Mesendoderm (in vitro differentiated cells): ENCODE results near the gene TRIM10.

Experiments
- DNase-seq: peaks from one replicate; pipeline ENCODE4 v3.0.0; 2013
- H2AK5ac ChIP-seq: 2 replicates; pipeline ENCODE4 v1.6.1; 2013; ENCODE audit warnings: low read length, inconsistent platforms
- H2BK120ac ChIP-seq: 2 replicates; pipeline ENCODE4 v1.6.1; 2013; ENCODE audit warnings: low read depth, mild to moderate bottlenecking, low read length, moderate library complexity, mixed read lengths
- H2BK15ac ChIP-seq: replicated peaks from 2 replicates; pipeline ENCODE4 v1.6.1; 2013; ENCODE audit warnings: low read depth, mild to moderate bottlenecking, moderate library complexity
- H2BK5ac ChIP-seq: 2 replicates; pipeline ENCODE4 v1.6.1; 2013; ENCODE audit warnings: low read length, inconsistent platforms
- H3K18ac ChIP-seq: 2 replicates; pipeline ENCODE4 v1.6.1; 2013; ENCODE audit warnings: mild to moderate bottlenecking, low read length, mixed read lengths
- H3K23ac ChIP-seq: one replicate; pipeline ENCODE4 v1.6.1; 2013; ENCODE audit warnings: low read length
- H3K27ac ChIP-seq: 2 replicates; pipeline ENCODE4 v1.5.1; 2013; ENCODE audit warnings: low read depth, mild to moderate bottlenecking, inconsistent platforms, low read length, moderate library complexity
- H3K27me3 ChIP-seq: 2 replicates; pipeline ENCODE4 v1.6.1; 2013; ENCODE audit warnings: low read length, control low read depth, mild to moderate bottlenecking, inconsistent platforms; ENCODE audit not compliant: insufficient read depth, poor library complexity
- H3K36me3 ChIP-seq: 2 replicates; pipeline ENCODE4 v1.6.1; 2013; ENCODE audit warnings: low read length, inconsistent platforms; ENCODE audit not compliant: control insufficient read depth, insufficient read depth
- H3K4ac ChIP-seq: one replicate; pipeline ENCODE4 v1.6.1; 2013; ENCODE audit warnings: low read depth, mild to moderate bottlenecking, low read length, moderate library complexity
- H3K4me1 ChIP-seq: 2 replicates; pipeline ENCODE4 v1.6.1; 2013; ENCODE audit warnings: low read depth, low read length, inconsistent platforms; ENCODE audit not compliant: control insufficient read depth
- H3K4me2 ChIP-seq: 2 replicates; pipeline ENCODE4 v1.6.1; 2013; ENCODE audit warnings: low read length
- H3K4me3 ChIP-seq: 2 replicates; pipeline ENCODE4 v1.5.1; 2013; ENCODE audit warnings: mild to moderate bottlenecking, low read length
- H3K56ac ChIP-seq: one replicate; pipeline ENCODE4 v1.6.1; 2013; ENCODE audit warnings: low read length
- H3K79me1 ChIP-seq: 2 replicates; pipeline ENCODE4 v1.6.1; 2013; ENCODE audit warnings: low read length, inconsistent platforms
- H3K79me2 ChIP-seq: 2 replicates; pipeline ENCODE4 v1.6.1; 2013; ENCODE audit warnings: mild to moderate bottlenecking, low read length; ENCODE audit not compliant: control insufficient read depth, insufficient read depth
- H3K9ac ChIP-seq: 2 replicates; pipeline ENCODE4 v1.6.1; 2013; ENCODE audit warnings: low read length, inconsistent platforms
- H4K5ac ChIP-seq: one replicate; pipeline ENCODE4 v1.6.1; 2013; ENCODE audit warnings: low read length
- H4K8ac ChIP-seq: one replicate; pipeline ENCODE4 v1.6.1; 2013; ENCODE audit warnings: low read depth, mild to moderate bottlenecking, control low read depth, low read length, moderate library complexity
- WGBS: extraction: QIAGEN DNeasy Blood & Tissue Kit; methylation state at CpG from one replicate; pipeline ENCODE4 v1.1.7; 2013; ENCODE audit warnings: low lambda C conversion rate, missing lambda C conversion rate; ENCODE audit not compliant: insufficient coverage; ENCODE audit errors: extremely low coverage; 5-methylcytosine and 5-hydroxymethylcytosine counted together

TRIM10 gene

GRCh38 chr6:30194797-30195690 lies 34.0 kb upstream of the TRIM10 start:
- WGBS = no CpG with 5 or more reads among the region's 8 CpGs
- no peak for DNase-seq

GRCh38 chr6:30192076-30192475 lies 31.1 kb upstream of the TRIM10 start:
- no peak overlapping the region for H2BK15ac ChIP-seq
- no peak overlapping the region for H3K4ac ChIP-seq
- H4K8ac ChIP-seq = no peak overlapping the region
- H3K36me3 ChIP-seq = peaks cover 2% of the 10 kb centered on the region
- no peaks in the 10 kb centered on the region for H3K4me1 ChIP-seq
- H3K4me3 ChIP-seq = no peak overlapping the region
- H2BK120ac ChIP-seq = no peak overlapping the region
- no peak overlapping the region for H3K23ac ChIP-seq
- no CpG with 5 or more reads among the region's 7 CpGs for WGBS
- H3K18ac ChIP-seq = no peak overlapping the region
- H3K79me2 ChIP-seq = no peaks in the 10 kb centered on the region
- no peak overlapping the region for H2BK5ac ChIP-seq
- H3K27me3 ChIP-seq = no peaks in the 10 kb centered on the region
- no peak overlapping the region for H4K5ac ChIP-seq
- no peak overlapping the region for H2AK5ac ChIP-seq
- H3K9ac ChIP-seq = no peak overlapping the region
- no peaks in the 10 kb centered on the region for H3K79me1 ChIP-seq
- no peak overlapping the region for H3K4me2 ChIP-seq
- H3K27ac ChIP-seq = no peak overlapping the region
- DNase-seq = no peak
- H3K56ac ChIP-seq = no peak overlapping the region

More at GRCh38 chr6:30194797-30195690, 34.0 kb upstream of the TRIM10 start:
- no peak overlapping the region for H2BK5ac ChIP-seq
- H3K4me3 ChIP-seq = no peak overlapping the region
- H3K79me1 ChIP-seq = no peaks in the 10 kb centered on the region
- no peak overlapping the region for H3K4ac ChIP-seq
- H4K5ac ChIP-seq = no peak overlapping the region
- H3K56ac ChIP-seq = no peak overlapping the region
- no peak overlapping the region for H3K4me2 ChIP-seq
- no peak overlapping the region for H2BK120ac ChIP-seq
- no peak overlapping the region for H2AK5ac ChIP-seq
- H2BK15ac ChIP-seq = no peak overlapping the region
- no peaks in the 10 kb centered on the region for H3K4me1 ChIP-seq
- H3K79me2 ChIP-seq = no peaks in the 10 kb centered on the region
- no peaks in the 10 kb centered on the region for H3K27me3 ChIP-seq
- no peak overlapping the region for H3K18ac ChIP-seq
- no peak overlapping the region for H4K8ac ChIP-seq
- peaks cover 3% of the 10 kb centered on the region for H3K36me3 ChIP-seq
- H3K27ac ChIP-seq = no peak overlapping the region
- no peak overlapping the region for H3K9ac ChIP-seq
- H3K23ac ChIP-seq = no peak overlapping the region

- H3K4me2 ChIP-seq = no peak overlapping the region
- H2AK5ac ChIP-seq = no peak overlapping the region
- no peaks in the 10 kb centered on the region for H3K79me2 ChIP-seq
- no peak overlapping the region for H2BK15ac ChIP-seq
- H2BK5ac ChIP-seq = no peak overlapping the region
- no peak overlapping the region for H3K23ac ChIP-seq
- DNase-seq = no peak
- no peak overlapping the region for H3K4me3 ChIP-seq
- WGBS = no CpG with 5 or more reads among the region's 5 CpGs
- H3K79me1 ChIP-seq = no peaks in the 10 kb centered on the region
- H3K56ac ChIP-seq = no peak overlapping the region
- no peak overlapping the region for H3K18ac ChIP-seq
- H3K27me3 ChIP-seq = no peaks in the 10 kb centered on the region
- no peak overlapping the region for H3K27ac ChIP-seq
- H3K36me3 ChIP-seq = peaks cover 2% of the 10 kb centered on the region
- no peak overlapping the region for H3K4ac ChIP-seq
- H4K5ac ChIP-seq = no peak overlapping the region
- no peaks in the 10 kb centered on the region for H3K4me1 ChIP-seq
- H2BK120ac ChIP-seq = no peak overlapping the region
- H3K9ac ChIP-seq = no peak overlapping the region
- no peak overlapping the region for H4K8ac ChIP-seq
These were observed 27.5 kb upstream of the TRIM10 start for GRCh38 chr6:30188541-30188940.

GRCh38 chr6:30185846-30186484 lies 25.0 kb upstream of the TRIM10 start:
- Histone ChIP-seq H2BK120ac (no peak overlapping the region), H3K4me1 (no peaks in the 10 kb centered on the region), H3K18ac (no peak overlapping the region), H3K27me3 (no peaks in the 10 kb centered on the region), H2AK5ac (no peak overlapping the region), H4K8ac (no peak overlapping the region), H3K9ac (no peak overlapping the region), H2BK15ac (no peak overlapping the region), H3K4me2 (no peak overlapping the region), H3K56ac (no peak overlapping the region), H3K23ac (no peak overlapping the region), H3K79me1 (no peaks in the 10 kb centered on the region), H3K27ac (no peak overlapping the region), H3K4me3 (no peak overlapping the region), H3K79me2 (no peaks in the 10 kb centered on the region), H4K5ac (no peak overlapping the region), H3K4ac (no peak overlapping the region), H3K36me3 (peaks cover 2% of the 10 kb centered on the region), H2BK5ac (no peak overlapping the region)
- no peak for DNase-seq
- 100% methylated on average over 6 of the region's 20 CpGs for WGBS

GRCh38 chr6:30184417-30185031 lies 23.5 kb upstream of the TRIM10 start:
- H3K9ac ChIP-seq = no peak overlapping the region
- no peak overlapping the region for H2BK120ac ChIP-seq
- H3K79me2 ChIP-seq = no peaks in the 10 kb centered on the region
- H2BK15ac ChIP-seq = no peak overlapping the region
- no peaks in the 10 kb centered on the region for H3K4me1 ChIP-seq
- H3K56ac ChIP-seq = no peak overlapping the region
- DNase-seq = no peak
- no peak overlapping the region for H3K18ac ChIP-seq
- no peaks in the 10 kb centered on the region for H3K79me1 ChIP-seq
- no peak overlapping the region for H3K4me3 ChIP-seq
- no peak overlapping the region for H4K8ac ChIP-seq
- no peak overlapping the region for H4K5ac ChIP-seq
- no peaks in the 10 kb centered on the region for H3K27me3 ChIP-seq
- no peak overlapping the region for H3K4me2 ChIP-seq
- H3K23ac ChIP-seq = no peak overlapping the region
- WGBS = no CpG with 5 or more reads among the region's 5 CpGs
- no peak overlapping the region for H3K27ac ChIP-seq
- no peak overlapping the region for H2BK5ac ChIP-seq
- no peaks in the 10 kb centered on the region for H3K36me3 ChIP-seq
- H2AK5ac ChIP-seq = no peak overlapping the region
- no peak overlapping the region for H3K4ac ChIP-seq
